Karpas-422 (cell line): ENCODE results near the gene EPHA2. TPM values are rescaled to one million over a fixed set of nuclear protein-coding genes. Genes with fewer than 3 reads are reported as not detected.

Source experiments
- DNase-seq: peaks from one replicate; pipeline ENCODE4 v3.0.0-alpha.2; 2015
- H2AFZ ChIP-seq: fragments of 200-600 bp; sonication (generic); 2 replicates; pipeline ENCODE4 v1.6.1; 2014; ENCODE audit warnings: antibody characterized with exemption, low read length, mixed read lengths
- H3K27ac ChIP-seq: fragments of 200-600 bp; sonication (generic); 2 replicates; pipeline ENCODE4 v1.5.1; 2014; ENCODE audit warnings: mild to moderate bottlenecking, low read length, moderate library complexity
- H3K27me3 ChIP-seq: fragments of 200-600 bp; sonication (generic); 2 replicates; pipeline ENCODE4 v1.6.1; 2014; ENCODE audit warnings: low read length, mixed read lengths
- H3K36me3 ChIP-seq: fragments of 200-600 bp; sonication (generic); 2 replicates; pipeline ENCODE4 v1.6.1; 2014; ENCODE audit warnings: low read length, mixed read lengths; ENCODE audit not compliant: insufficient read depth
- H3K4me1 ChIP-seq: fragments of 200-600 bp; sonication (generic); 2 replicates; pipeline ENCODE4 v1.6.1; 2014; ENCODE audit warnings: mild to moderate bottlenecking, low read length, mixed read lengths
- H3K4me2 ChIP-seq: fragments of 200-600 bp; sonication (generic); 2 replicates; pipeline ENCODE4 v1.6.1; 2014; ENCODE audit warnings: low read length, low read depth, mild to moderate bottlenecking; ENCODE audit not compliant: poor library complexity, severe bottlenecking
- H3K4me3 ChIP-seq: fragments of 200-600 bp; sonication (generic); 2 replicates; pipeline ENCODE4 v1.5.1; 2014; ENCODE audit warnings: mild to moderate bottlenecking, antibody characterized with exemption, low read length, mixed read lengths
- H3K79me2 ChIP-seq: fragments of 200-600 bp; sonication (generic); 2 replicates; pipeline ENCODE4 v1.6.1; 2014; ENCODE audit warnings: mild to moderate bottlenecking, low read length, mixed read lengths
- H3K9ac ChIP-seq: fragments of 200-600 bp; sonication (generic); 2 replicates; pipeline ENCODE4 v1.6.0; 2014; ENCODE audit warnings: low read length
- H3K9me2 ChIP-seq: fragments of 200-600 bp; sonication (generic), shearing (Covaris generic); replicated peaks from 2 replicates; pipeline ENCODE4 v1.6.0; 2014; ENCODE audit warnings: mild to moderate bottlenecking, low read length, moderate library complexity; ENCODE audit not compliant: insufficient read depth
- H3K9me3 ChIP-seq: fragments of 300-700, 200-600 bp; sonication (generic); 2 replicates; pipeline ENCODE4 v1.6.1; 2014; ENCODE audit warnings: low read length, mixed read lengths
- H4K20me1 ChIP-seq: fragments of 200-600 bp; sonication (generic); 2 replicates; pipeline ENCODE4 v1.6.1; 2014; ENCODE audit warnings: mild to moderate bottlenecking, antibody characterized with exemption, low read length, low read depth; ENCODE audit not compliant: insufficient read depth
- total RNA-seq: library from RNA; depleted of rRNA; stranded (reverse); fragments of >200 nt; shearing (Covaris generic); gene quantifications from 2 replicates; pipeline ENCODE4 v1.2.3, GENCODE V29; 2014; ENCODE audit warnings: low replicate concordance

EPHA2 gene
- total RNA-seq, 1 experiment from 2014 or later = not detected

DNA sequence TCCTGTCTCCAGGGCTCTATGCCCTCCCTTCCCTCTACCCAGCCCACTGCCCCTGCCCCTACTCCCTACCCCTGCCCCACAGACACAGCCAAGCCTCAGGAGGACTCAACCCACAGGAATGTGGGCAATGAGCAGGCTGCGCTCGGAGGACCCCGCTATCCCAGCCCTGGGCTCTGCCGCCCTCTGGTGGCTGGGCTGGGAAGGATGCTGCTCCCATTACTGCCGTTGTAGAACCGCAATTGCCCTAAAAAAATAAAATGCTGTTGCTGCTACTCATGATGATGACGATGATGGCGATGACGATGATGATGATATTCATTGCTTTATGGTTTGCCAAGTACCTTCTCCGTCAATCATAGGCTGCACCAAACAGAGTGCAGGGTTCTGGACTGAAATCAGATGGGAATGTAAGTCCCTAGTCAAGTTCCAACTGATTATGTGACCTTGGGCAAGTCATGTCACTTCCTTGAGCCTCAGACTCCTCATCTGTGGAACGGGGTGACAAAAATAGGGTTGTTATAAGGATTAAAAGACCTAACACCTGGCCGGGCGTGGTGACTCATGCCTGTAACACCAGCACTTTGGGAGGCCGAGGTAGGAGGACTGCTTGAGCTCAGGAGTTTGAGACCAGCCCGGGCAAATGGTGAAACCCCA lies 32.0 kb upstream of the EPHA2 start:
- Histone ChIP-seq H3K27ac (no peak overlapping the region), H2AFZ (peak overlapping the region; percentile 42; the same call in 1 of the 2 replicates), H3K9me2 (no peaks in the 10 kb centered on the region), H3K27me3 (no peaks in the 10 kb centered on the region), H3K36me3 (no peaks in the 10 kb centered on the region), H3K79me2 (no peaks in the 10 kb centered on the region), H3K4me1 (peaks cover 4% of the 10 kb centered on the region), H4K20me1 (no peaks in the 10 kb centered on the region), H3K4me3 (no peak overlapping the region), H3K9me3 (no peaks in the 10 kb centered on the region), H3K4me2 (no peak overlapping the region), H3K9ac (no peak overlapping the region)
- peak; percentile 89 for DNase-seq

DNA sequence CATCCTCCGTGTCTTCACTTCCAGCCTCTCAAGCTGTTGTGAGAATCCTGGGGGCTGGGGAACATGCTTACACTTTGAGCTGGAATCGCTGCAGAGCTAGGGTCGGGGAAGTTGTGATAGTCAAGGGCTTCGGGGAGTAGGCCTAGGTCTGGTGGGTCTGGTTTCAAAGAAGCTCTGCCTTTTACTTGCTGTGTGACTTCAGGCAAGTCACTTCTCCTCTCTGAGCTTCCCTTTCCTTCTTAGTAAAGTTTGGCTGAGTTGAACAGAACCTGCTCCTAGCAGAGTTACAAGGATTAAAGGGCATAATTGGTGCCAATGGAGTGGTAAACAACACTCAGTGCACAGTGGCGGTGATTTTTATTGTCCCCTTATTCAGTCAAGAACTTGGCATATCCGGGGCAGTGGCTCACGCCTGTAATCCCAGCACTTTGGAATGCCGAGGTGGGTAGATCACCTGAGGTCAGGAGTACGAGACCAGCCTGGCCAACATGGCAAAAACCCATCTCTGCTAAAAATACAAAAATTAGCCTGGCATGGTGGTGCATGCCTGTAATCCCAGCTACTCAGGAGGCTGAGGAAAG lies 30.9 kb upstream of the EPHA2 start:
- no peaks in the 10 kb centered on the region for H3K79me2 ChIP-seq
- H3K9ac ChIP-seq = no peak overlapping the region
- H3K9me3 ChIP-seq = no peaks in the 10 kb centered on the region
- H3K27me3 ChIP-seq = no peaks in the 10 kb centered on the region
- no peak overlapping the region for H2AFZ ChIP-seq
- DNase-seq = no peak
- H4K20me1 ChIP-seq = no peaks in the 10 kb centered on the region
- no peaks in the 10 kb centered on the region for H3K9me2 ChIP-seq
- H3K4me3 ChIP-seq = no peak overlapping the region
- H3K36me3 ChIP-seq = no peaks in the 10 kb centered on the region
- peaks cover 4% of the 10 kb centered on the region for H3K4me1 ChIP-seq
- no peak overlapping the region for H3K27ac ChIP-seq
- no peak overlapping the region for H3K4me2 ChIP-seq

DNA sequence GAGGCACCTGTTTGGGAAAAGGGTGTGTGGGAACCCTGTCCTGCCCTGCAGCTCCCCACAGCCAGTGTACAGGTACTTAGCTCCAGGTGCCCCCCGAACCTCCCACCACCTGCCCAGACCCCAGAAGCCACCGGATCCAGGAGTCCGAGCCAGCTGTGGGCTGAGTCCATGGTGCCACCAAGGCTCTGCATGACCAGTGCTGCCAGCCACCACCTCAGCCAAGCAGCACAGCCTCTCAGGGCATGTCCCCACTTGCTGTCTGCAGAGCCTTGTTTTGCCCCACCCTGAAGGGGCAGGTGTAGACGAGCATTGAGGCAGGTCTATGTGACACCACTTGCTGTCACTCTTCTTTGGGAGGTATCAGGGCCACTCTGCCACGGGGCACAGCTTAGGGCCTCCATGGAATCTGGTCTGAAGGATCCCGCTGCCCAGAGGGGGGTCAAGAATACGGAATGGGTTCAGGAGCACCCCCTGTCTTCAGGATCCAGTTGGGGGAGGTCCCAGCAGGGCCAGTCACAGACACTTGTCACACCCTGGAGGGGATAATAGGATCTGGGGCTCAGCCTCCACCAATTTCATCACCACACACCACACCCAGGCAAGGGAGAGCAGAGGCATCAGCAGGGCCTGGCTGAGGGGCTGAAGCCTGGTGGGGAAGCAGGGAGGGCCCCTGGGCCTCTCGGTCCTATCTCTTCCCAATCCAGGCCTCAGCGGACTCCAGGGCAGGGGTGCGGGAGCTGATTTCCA lies 28.9 kb upstream of the EPHA2 start:
- Histone ChIP-seq H3K4me2 (no peak overlapping the region), H3K9ac (no peak overlapping the region), H3K9me2 (no peaks in the 10 kb centered on the region), H3K4me1 (peaks cover 4% of the 10 kb centered on the region), H3K4me3 (no peak overlapping the region), H3K27me3 (no peaks in the 10 kb centered on the region), H3K79me2 (no peaks in the 10 kb centered on the region), H3K36me3 (no peaks in the 10 kb centered on the region), H3K9me3 (no peaks in the 10 kb centered on the region), H2AFZ (no peak overlapping the region), H3K27ac (no peak overlapping the region), H4K20me1 (no peaks in the 10 kb centered on the region)
- DNase-seq = no peak

- no peaks in the 10 kb centered on the region for H3K9me2 ChIP-seq
- no peaks in the 10 kb centered on the region for H3K36me3 ChIP-seq
- H2AFZ ChIP-seq = no peak overlapping the region
- no peaks in the 10 kb centered on the region for H3K9me3 ChIP-seq
- DNase-seq = no peak
- peaks cover 4% of the 10 kb centered on the region for H3K4me1 ChIP-seq
- H3K27me3 ChIP-seq = no peaks in the 10 kb centered on the region
- no peak overlapping the region for H3K9ac ChIP-seq
- no peak overlapping the region for H3K4me3 ChIP-seq
- no peaks in the 10 kb centered on the region for H3K79me2 ChIP-seq
- H3K27ac ChIP-seq = no peak overlapping the region
- no peak overlapping the region for H3K4me2 ChIP-seq
- no peaks in the 10 kb centered on the region for H4K20me1 ChIP-seq
Measured at GRCh38 chr1:16183765-16184556, 28.1 kb upstream of the EPHA2 start.

- Histone ChIP-seq H2AFZ (no peak overlapping the region), H4K20me1 (no peaks in the 10 kb centered on the region), H3K4me2 (no peak overlapping the region), H3K4me3 (no peak overlapping the region), H3K79me2 (no peaks in the 10 kb centered on the region), H3K4me1 (peaks cover 4% of the 10 kb centered on the region), H3K9ac (no peak overlapping the region), H3K27me3 (no peaks in the 10 kb centered on the region), H3K9me3 (no peaks in the 10 kb centered on the region), H3K9me2 (no peaks in the 10 kb centered on the region), H3K36me3 (no peaks in the 10 kb centered on the region), H3K27ac (no peak overlapping the region)
- no peak for DNase-seq
Measured at GRCh38 chr1:16183179-16183578, 27.3 kb upstream of the EPHA2 start.

DNA sequence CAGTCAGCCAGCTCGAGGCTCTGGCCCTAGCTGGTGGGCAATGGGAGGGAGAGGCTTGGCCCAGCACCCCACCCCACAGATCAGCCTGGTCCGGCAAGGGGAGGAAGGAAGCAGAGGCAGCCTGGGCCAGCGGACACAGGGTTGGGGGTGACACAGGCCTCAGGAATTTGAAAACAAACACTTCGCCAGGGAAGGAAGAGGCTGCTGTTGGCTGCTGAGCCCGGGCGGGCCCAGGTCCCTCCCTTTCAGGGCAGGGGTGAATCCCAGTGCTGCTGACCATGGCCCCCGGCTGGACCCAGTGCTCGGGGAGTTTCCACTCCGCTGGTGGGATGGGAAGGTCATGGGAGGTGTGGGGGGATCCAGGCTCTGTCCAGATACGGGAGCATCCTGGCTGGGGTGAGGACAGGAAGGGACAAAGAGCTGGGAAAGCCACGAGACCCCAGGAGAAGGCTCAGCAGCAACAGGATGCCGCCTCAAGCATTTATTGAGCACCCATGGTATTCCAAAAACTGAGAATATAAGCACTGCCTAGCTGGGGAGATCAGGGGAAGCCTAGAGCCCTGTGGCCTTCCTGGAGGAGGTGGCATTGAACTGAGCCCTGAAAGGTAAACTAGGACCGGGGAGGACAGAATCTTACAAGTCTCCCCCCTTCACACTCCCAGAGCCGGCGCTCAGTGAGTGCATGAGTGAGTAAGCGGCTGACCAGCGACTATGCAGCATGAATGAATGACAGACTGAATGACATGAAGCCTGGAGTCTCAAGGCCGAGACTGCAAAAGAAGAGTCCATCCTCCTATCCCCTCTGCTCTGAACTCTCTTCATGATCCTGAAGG lies 26.2 kb upstream of the EPHA2 start:
- no peaks in the 10 kb centered on the region for H3K79me2 ChIP-seq
- H3K36me3 ChIP-seq = no peaks in the 10 kb centered on the region
- no peak overlapping the region for H3K9ac ChIP-seq
- H4K20me1 ChIP-seq = no peaks in the 10 kb centered on the region
- DNase-seq = no peak
- H3K4me1 ChIP-seq = no peaks in the 10 kb centered on the region
- no peaks in the 10 kb centered on the region for H3K9me3 ChIP-seq
- no peak overlapping the region for H2AFZ ChIP-seq
- no peak overlapping the region for H3K27ac ChIP-seq
- H3K4me3 ChIP-seq = no peak overlapping the region
- no peak overlapping the region for H3K4me2 ChIP-seq
- H3K27me3 ChIP-seq = no peaks in the 10 kb centered on the region
- H3K9me2 ChIP-seq = no peaks in the 10 kb centered on the region

- Histone ChIP-seq H3K9me2 (no peaks in the 10 kb centered on the region), H2AFZ (no peak overlapping the region), H3K4me3 (no peak overlapping the region), H3K9ac (no peak overlapping the region), H3K79me2 (no peaks in the 10 kb centered on the region), H3K27me3 (no peaks in the 10 kb centered on the region), H3K9me3 (no peaks in the 10 kb centered on the region), H3K27ac (no peak overlapping the region), H3K4me2 (no peak overlapping the region), H3K4me1 (no peaks in the 10 kb centered on the region), H4K20me1 (no peaks in the 10 kb centered on the region), H3K36me3 (no peaks in the 10 kb centered on the region)
- DNase-seq = no peak
Measured at GRCh38 chr1:16180291-16180824, 24.5 kb upstream of the EPHA2 start.
